IMR-90 (cell line): Measurements from ENCODE around the gene CCDC88B. TPM values are rescaled to one million over a fixed set of nuclear protein-coding genes. Genes with fewer than 3 reads are reported as not detected.

ENCODE experiments used
- ATAC-seq: fragments of 200-7000 bp; cut with Tn5 transposase; 2 replicates; pipeline ENCODE4 v1.9.1; 2020; ENCODE audit warnings: low read depth, mild to moderate bottlenecking, moderate library complexity
- BruUV-seq: library from RNA; stranded (reverse); fragments of 400-500 nt; replicated peaks from 2 replicates; lab custom pipeline; 2021; lab: Mats Ljungman, UMichigan
- CTCF ChIA-PET: fragments of 300-600 bp; formaldehyde crosslinking; extraction: SDS; loops from one replicate; lab custom pipeline; 2021; ENCODE audit warnings: antibody characterized with exemption; lab: Yijun Ruan, JAX
- POLR2A ChIA-PET: fragments of 300-600 bp; sonication (Branson Sonifier 250); formaldehyde crosslinking; loops from one replicate; lab custom pipeline; 2022; ENCODE audit warnings: antibody characterized with exemption; ENCODE audit not compliant: unreplicated experiment; lab: Charles Lee
- DNase-seq: peaks from one replicate; pipeline ENCODE4 v3.0.0; 2013
- H2AFZ ChIP-seq: replicated peaks from 2 replicates; pipeline ENCODE3; 2013; ENCODE audit warnings: low read length, mild to moderate bottlenecking; ENCODE audit not compliant: poor library complexity
- H2AK5ac ChIP-seq: 2 replicates; pipeline ENCODE4 v1.6.1; 2013; ENCODE audit warnings: low read depth, low read length, inconsistent platforms
- H2AK9ac ChIP-seq: replicated peaks from 2 replicates; pipeline ENCODE3; 2013; ENCODE audit warnings: mild to moderate bottlenecking, low read depth, low read length, moderate library complexity; ENCODE audit not compliant: poor library complexity
- H2BK120ac ChIP-seq: 2 replicates; pipeline ENCODE4 v1.6.1; 2013; ENCODE audit warnings: low read depth, low read length, inconsistent platforms
- H2BK15ac ChIP-seq: 3 replicates; pipeline ENCODE4 v1.6.1; 2013; ENCODE audit warnings: low read depth, low read length, inconsistent platforms
- H2BK20ac ChIP-seq: 2 replicates; pipeline ENCODE4 v1.6.1; 2013; ENCODE audit warnings: low read depth, mild to moderate bottlenecking, inconsistent platforms, low read length, moderate library complexity
- H2BK5ac ChIP-seq: 2 replicates; pipeline ENCODE4 v1.6.1; 2013; ENCODE audit warnings: mild to moderate bottlenecking, low read depth, low read length, inconsistent platforms; ENCODE audit not compliant: poor library complexity, severe bottlenecking
- H3K14ac ChIP-seq: replicated peaks from 2 replicates; pipeline ENCODE4 v1.6.1; 2013; ENCODE audit warnings: low read depth, low read length, inconsistent platforms
- H3K18ac ChIP-seq: 2 replicates; pipeline ENCODE4 v1.6.1; 2013; ENCODE audit warnings: low read depth, low read length, control low read depth
- H3K23ac ChIP-seq: 2 replicates; pipeline ENCODE4 v1.6.1; 2013; ENCODE audit warnings: low read depth, low read length, inconsistent platforms
- H3K27ac ChIP-seq: 2 replicates; pipeline ENCODE4 v1.5.1; 2013; ENCODE audit warnings: mild to moderate bottlenecking, control low read depth, low read length; ENCODE audit not compliant: insufficient read depth
- H3K27me3 ChIP-seq: 2 replicates; pipeline ENCODE4 v1.6.1; 2013; ENCODE audit warnings: low read length; ENCODE audit not compliant: control insufficient read depth, insufficient read depth
- H3K36me3 ChIP-seq: 2 replicates; pipeline ENCODE4 v1.6.1; 2013; ENCODE audit warnings: low read length, mixed read lengths; ENCODE audit not compliant: control insufficient read depth, insufficient read depth
- H3K4ac ChIP-seq: 2 replicates; pipeline ENCODE4 v1.6.1; 2013; ENCODE audit warnings: low read depth, low read length, inconsistent platforms
- H3K4me1 ChIP-seq: 2 replicates; pipeline ENCODE4 v1.6.1; 2013; ENCODE audit warnings: low read length, mixed read lengths; ENCODE audit not compliant: control insufficient read depth, insufficient read depth
- H3K4me2 ChIP-seq: 2 replicates; pipeline ENCODE4 v1.6.1; 2013; ENCODE audit warnings: low read depth, mild to moderate bottlenecking, control low read depth, low read length, moderate library complexity
- H3K4me3 ChIP-seq: 2 replicates; pipeline ENCODE4 v1.5.1; 2013; ENCODE audit warnings: low read depth, mild to moderate bottlenecking, control low read depth, low read length, moderate library complexity; ENCODE audit not compliant: insufficient read depth
- H3K56ac ChIP-seq: 2 replicates; pipeline ENCODE4 v1.6.1; 2013; ENCODE audit warnings: low read length, inconsistent platforms; ENCODE audit not compliant: insufficient read depth; ENCODE audit errors: extremely low read depth
- H3K79me1 ChIP-seq, 2 experiments: 2 replicates each; pipeline ENCODE4 v1.6.1; 2013; ENCODE audit warnings: low read length in 2 of 2, inconsistent platforms in 1 of 2, low read depth in 1 of 2
- H3K9ac ChIP-seq: 2 replicates; pipeline ENCODE4 v1.6.1; 2013; ENCODE audit warnings: low read depth, low read length, control low read depth
- H3K9me1 ChIP-seq: 2 replicates; pipeline ENCODE4 v1.6.1; 2013; ENCODE audit warnings: low read length, inconsistent platforms; ENCODE audit not compliant: insufficient read depth
- H3K9me3 ChIP-seq: 2 replicates; pipeline ENCODE4 v1.6.1; 2013; ENCODE audit warnings: low read length; ENCODE audit not compliant: control insufficient read depth, insufficient read depth
- H4K20me1 ChIP-seq: 2 replicates; pipeline ENCODE4 v1.6.1; 2013; ENCODE audit warnings: low read length, inconsistent platforms; ENCODE audit not compliant: insufficient read depth
- H4K5ac ChIP-seq: 2 replicates; pipeline ENCODE4 v1.6.1; 2013; ENCODE audit warnings: mild to moderate bottlenecking, low read depth, low read length, control low read depth
- H4K8ac ChIP-seq, 2 experiments: 2 replicates each; pipeline ENCODE4 v1.6.1; 2013; ENCODE audit warnings: low read depth in 2 of 2, low read length in 2 of 2, control low read depth in 1 of 2, inconsistent platforms in 1 of 2
- H4K91ac ChIP-seq: 2 replicates; pipeline ENCODE4 v1.6.1; 2013; ENCODE audit warnings: low read depth, low read length, inconsistent platforms; ENCODE audit not compliant: insufficient read depth
- BHLHE40 ChIP-seq: fragments of 150-350 bp; IDR thresholded peaks from 2 replicates; pipeline ENCODE4 v1.6.1; 2016; ENCODE audit warnings: mild to moderate bottlenecking, low read depth, low read length
- CEBPB ChIP-seq: IDR thresholded peaks from 2 replicates; pipeline ENCODE4 v1.6.1; 2012; ENCODE audit warnings: low read depth, low read length, improper control_type of control experiment
- CTCF ChIP-seq: conservative IDR thresholded peaks from 2 replicates; pipeline ENCODE4 v1.5.1; 2012; ENCODE audit warnings: mild to moderate bottlenecking, low read depth, low read length, improper control_type of control experiment
- FOS ChIP-seq: fragments of 150-350 bp; IDR thresholded peaks from 2 replicates; pipeline ENCODE4 v1.6.1; 2016; ENCODE audit warnings: low read depth, low read length
- MAZ ChIP-seq: IDR thresholded peaks from 2 replicates; pipeline ENCODE4 v1.6.1; 2012; ENCODE audit warnings: low read depth, mild to moderate bottlenecking, low read length, improper control_type of control experiment, moderate library complexity, borderline replicate concordance
- MXI1 ChIP-seq: IDR thresholded peaks from 2 replicates; pipeline ENCODE4 v1.6.1; 2012; ENCODE audit warnings: low read depth, mild to moderate bottlenecking, low read length, moderate library complexity, borderline replicate concordance
- NFE2L2 ChIP-seq: fragments of 150-350 bp; IDR thresholded peaks from 2 replicates; pipeline ENCODE4 v1.6.1; 2016; ENCODE audit warnings: low read depth, mild to moderate bottlenecking, low read length
- RAD21 ChIP-seq: IDR thresholded peaks from 2 replicates; pipeline ENCODE4 v1.6.1; 2012; ENCODE audit warnings: low read length, improper control_type of control experiment
- RCOR1 ChIP-seq: IDR thresholded peaks from 2 replicates; pipeline ENCODE4 v1.6.1; 2012; ENCODE audit warnings: mild to moderate bottlenecking, low read length, improper control_type of control experiment; ENCODE audit not compliant: insufficient replicate concordance
- RFX5 ChIP-seq: IDR thresholded peaks from 2 replicates; pipeline ENCODE4 v1.8.0; 2012; ENCODE audit warnings: low read depth, mild to moderate bottlenecking, low read length, moderate library complexity
- SMC3 ChIP-seq: fragments of 150-350 bp; IDR thresholded peaks from 2 replicates; pipeline ENCODE4 v1.6.1; 2016; ENCODE audit warnings: low read depth, mild to moderate bottlenecking, antibody characterized with exemption, low read length, moderate library complexity
- WGBS, 2 experiments: methylation state at CpG; one replicate each; pipeline versions ENCODE4 v1.1.5 to v1.1.7; 2013; ENCODE audit warnings: missing lambda C conversion rate in 2 of 2; ENCODE audit not compliant: insufficient read length in 1 of 2; ENCODE audit errors: extremely low coverage in 2 of 2; 5-methylcytosine and 5-hydroxymethylcytosine counted together
- dilution Hi-C: fragments of 300-500 bp; cut with HindIII; formaldehyde crosslinking; loops from one replicate; pipeline ENCODE4 v1.14.3; 2018; ENCODE audit warnings: low sequenced_read_pairs; ENCODE audit not compliant: unreplicated experiment
- in situ Hi-C: fragments of 300-500 bp; cut with MboI; formaldehyde crosslinking; loops from 3 replicates; pipeline ENCODE4 v1.14.3; 2019; ENCODE audit warnings: low sequenced_read_pairs, inconsistent platforms, mixed read lengths
- intact Hi-C: fragments of 100-400 bp; cut with micrococcal nuclease; formaldehyde crosslinking; loops from 2 replicates; pipeline ENCODE4 v1.10.0; 2022
- polyA plus RNA-seq, 3 experiments: library from polyadenylated mRNA; depleted of rRNA; stranded (reverse); fragments of >200 nt; gene quantifications; 2 replicates each; pipeline ENCODE4 v1.2.3, GENCODE V29; 2012; ENCODE audit warnings: low replicate concordance in 1 of 3
- total RNA-seq: library from RNA; depleted of rRNA; stranded (reverse); fragments of >200 nt; gene quantifications from 2 replicates; pipeline ENCODE4 v1.2.3, GENCODE V29; 2012

CCDC88B gene
- total and polyA plus RNA-seq, 2 of the 4 experiments (the other 2 are of a cell fraction), result 1.3 to 2.5 TPM

- TF ChIP-seq CTCF, result no peak
- no peak for TF ChIP-seq SMC3
Observed at GRCh38 chr11:64358536-64358906, 18.5 kb downstream of the CCDC88B start (continued).

- Histone ChIP-seq H2BK15ac (peak within 1 kb of the TSS; percentile 98), H3K27me3 (no peaks in the 10 kb centered on the region), H3K9ac (peak within 1 kb of the TSS; percentile 94), H2BK20ac (peak within 1 kb of the TSS; percentile 49), H2AK9ac (peak within 1 kb of the TSS; percentile 100), H4K5ac (peak within 1 kb of the TSS; percentile 95), H3K79me1 (peaks cover 6 to 62% of the 10 kb centered on the region in 2 experiments), H4K8ac (peak within 1 kb of the TSS; percentile 94 to 97), H3K4me1 (peaks cover 27% of the 10 kb centered on the region), H3K23ac (peak within 1 kb of the TSS; percentile 90), H3K4me3 (peak within 1 kb of the TSS; percentile 98), H3K14ac (peak within 1 kb of the TSS; percentile 97), H3K4me2 (peak within 1 kb of the TSS; percentile 96), H4K20me1 (no peaks in the 10 kb centered on the region), H3K18ac (peak within 1 kb of the TSS; percentile 59), H3K36me3 (peaks cover 25% of the 10 kb centered on the region), H4K91ac (peak within 1 kb of the TSS; percentile 98), H2AFZ (peak within 1 kb of the TSS; percentile 99), H3K9me1 (peaks cover 18% of the 10 kb centered on the region), H2BK5ac (peak within 1 kb of the TSS; percentile 92), H3K9me3 (no peaks in the 10 kb centered on the region), H3K27ac (peak within 1 kb of the TSS; percentile 91), H3K4ac (peak within 1 kb of the TSS; percentile 99), H2AK5ac (peak within 1 kb of the TSS; percentile 99), H3K56ac (peak within 1 kb of the TSS; percentile 75), H2BK120ac (peak within 1 kb of the TSS; percentile 93)
- WGBS, 2 experiments, result 1% methylated on average over 45 of the region's 70 CpGs; no CpG with 5 or more reads in 1 of the 2 experiments
- dilution Hi-C loops, result no loop called here
- ATAC-seq, result peak; percentile 88
- POLR2A ChIA-PET, result no interaction called here
- CTCF ChIA-PET, result no interaction called here
- DNase-seq, result peak; percentile 58
- in situ Hi-C loops, result no loop called here
- no TSS peak for BruUV-seq
- intact Hi-C loops, result loop anchor here (5.0 kb wide), 1 partner anchor 293 kb away; no protein-coding TSS in a partner anchor
- TF ChIP-seq RCOR1, result no peak
- TF ChIP-seq CTCF, result no peak
- TF ChIP-seq RAD21, result no peak
- peak; percentile 65; the same call in 1 of the 2 replicates for TF ChIP-seq MAZ
- TF ChIP-seq SMC3, result no peak
- no peak for TF ChIP-seq NFE2L2
- peak; percentile 65; the same call in 1 of the 2 replicates for TF ChIP-seq MXI1
- TF ChIP-seq CEBPB, result no peak
- TF ChIP-seq RFX5, result no peak
- peak; percentile 85 for TF ChIP-seq BHLHE40
- TF ChIP-seq FOS, result peak; percentile 35; the same call in 1 of the 2 replicates
Observed at GRCh38 chr11:64358907-64359711, 19.1 kb downstream of the CCDC88B start, which contains the start of gene RPS6KA4. RPS6KA4 (plus strand) TSS chr11:64359162; CDS start chr11:64359236, 74 bp downstream.
